OCI-LY1 (cell line): ENCODE measurements around the gene IFRD1.

Experiments used
- H2AFZ ChIP-seq: fragments of 200-600 bp; sonication (generic), shearing (Covaris generic); 2 replicates; pipeline ENCODE4 v1.6.0; 2014; ENCODE audit warnings: antibody characterized with exemption, mild to moderate bottlenecking, low read length
- H3F3A ChIP-seq: fragments of 200-600 bp; sonication (generic), shearing (Covaris generic); 2 replicates; pipeline ENCODE4 v1.6.0; 2014; ENCODE audit warnings: mild to moderate bottlenecking, antibody characterized with exemption, low read length, moderate library complexity; ENCODE audit not compliant: insufficient read depth
- H3K27ac ChIP-seq: fragments of 200-600 bp; sonication (generic); 2 replicates; pipeline ENCODE4 v1.5.1; 2014; ENCODE audit warnings: low read length, mixed run types, mild to moderate bottlenecking, low read depth; ENCODE audit not compliant: poor library complexity, severe bottlenecking
- H3K27me3 ChIP-seq: fragments of 200-600 bp; sonication (generic); 2 replicates; pipeline ENCODE4 v1.6.0; 2014; ENCODE audit warnings: antibody characterized with exemption, mild to moderate bottlenecking, low read length, moderate library complexity; ENCODE audit not compliant: insufficient read depth
- H3K36me3 ChIP-seq: fragments of 200-600 bp; sonication (generic); 2 replicates; pipeline ENCODE4 v1.6.1; 2014; ENCODE audit warnings: mild to moderate bottlenecking, antibody characterized with exemption, low read length, moderate library complexity, mixed read lengths; ENCODE audit not compliant: insufficient read depth
- H3K4me1 ChIP-seq: fragments of 200-600 bp; sonication (generic); 2 replicates; pipeline ENCODE4 v1.5.1; 2014; ENCODE audit warnings: mild to moderate bottlenecking, low read length, moderate library complexity; ENCODE audit not compliant: insufficient read depth, severe bottlenecking
- H3K4me2 ChIP-seq: fragments of 200-600 bp; sonication (generic), shearing (Covaris generic); 2 replicates; pipeline ENCODE4 v1.6.1; 2014; ENCODE audit warnings: low read length
- H3K4me3 ChIP-seq: fragments of 200-600 bp; sonication (generic); 2 replicates; pipeline ENCODE4 v1.5.1; 2014; ENCODE audit warnings: low read length, low read depth, mild to moderate bottlenecking, mixed read lengths; ENCODE audit not compliant: poor library complexity, severe bottlenecking
- H3K79me2 ChIP-seq: fragments of 200-600 bp; shearing (Covaris generic); 2 replicates; pipeline ENCODE4 v1.6.1; 2016; ENCODE audit warnings: mixed run types, low read length, mixed read lengths; ENCODE audit not compliant: insufficient read depth
- H3K9ac ChIP-seq: fragments of 200-600 bp; sonication (generic), shearing (Covaris generic); 2 replicates; pipeline ENCODE4 v1.6.1; 2014; ENCODE audit warnings: mild to moderate bottlenecking, low read length, mixed read lengths
- H3K9me2 ChIP-seq: fragments of 200-600 bp; sonication (generic), shearing (Covaris generic); 2 replicates; pipeline ENCODE4 v1.6.1; 2014; ENCODE audit warnings: low read depth, mild to moderate bottlenecking, low read length, mixed read lengths
- H3K9me3 ChIP-seq: fragments of 200-600 bp; shearing (Covaris generic); 2 replicates; pipeline ENCODE4 v1.6.1; 2014; ENCODE audit warnings: low read length, mixed read lengths
- H4K20me1 ChIP-seq: fragments of 200-600 bp; sonication (generic), shearing (Covaris generic); 2 replicates; pipeline ENCODE4 v1.6.0; 2016; ENCODE audit warnings: mild to moderate bottlenecking, low read length; ENCODE audit not compliant: insufficient read depth
- CTCF ChIP-seq: fragments of 200-600 bp; sonication (generic), shearing (Covaris generic); IDR thresholded peaks from 2 replicates; pipeline ENCODE4 v1.5.1; 2017; ENCODE audit warnings: mild to moderate bottlenecking, antibody characterized with exemption, low read length, moderate library complexity, mixed read lengths
- EZH2 ChIP-seq: fragments of 200-600 bp; sonication (generic), shearing (Covaris generic); IDR thresholded peaks from 2 replicates; pipeline ENCODE4 v1.8.0; 2017; ENCODE audit warnings: borderline replicate concordance, mixed run types, mild to moderate bottlenecking, antibody characterized with exemption, low read length, moderate library complexity, mixed read lengths

IFRD1 gene

GRCh38 chr7:112414855-112415490 lies 35.3 kb upstream of the IFRD1 start:
- Histone ChIP-seq H3K4me3 (no peak overlapping the region), H3K4me2 (no peak overlapping the region), H3K4me1 (no peaks in the 10 kb centered on the region), H3K27ac (no peak overlapping the region), H3K9me2 (no peaks in the 10 kb centered on the region), H3K9me3 (0 out of 2 replicates have a peak, but pooled peaks cover 4% of the 10 kb centered on the region), H2AFZ (no peak overlapping the region), H4K20me1 (no peaks in the 10 kb centered on the region), H3K9ac (no peak overlapping the region), H3K27me3 (no peaks in the 10 kb centered on the region), H3K79me2 (no peaks in the 10 kb centered on the region), H3K36me3 (no peaks in the 10 kb centered on the region), H3F3A (no peaks in the 10 kb centered on the region)
- peak; percentile 90 for TF ChIP-seq CTCF
- no peak for TF ChIP-seq EZH2

- H3K4me1 ChIP-seq = peaks cover 7% of the 10 kb centered on the region
- H2AFZ ChIP-seq = no peak overlapping the region
- TF ChIP-seq CTCF (no peak), EZH2 (no peak)
- H4K20me1 ChIP-seq = no peaks in the 10 kb centered on the region
- H3K4me3 ChIP-seq = no peak overlapping the region
- H3F3A ChIP-seq = no peaks in the 10 kb centered on the region
- no peak overlapping the region for H3K9ac ChIP-seq
- no peaks in the 10 kb centered on the region for H3K27me3 ChIP-seq
- no peaks in the 10 kb centered on the region for H3K36me3 ChIP-seq
- H3K79me2 ChIP-seq = no peaks in the 10 kb centered on the region
- 0 out of 2 replicates have a peak, but pooled peaks cover 4% of the 10 kb centered on the region for H3K9me3 ChIP-seq
- H3K4me2 ChIP-seq = no peak overlapping the region
- H3K9me2 ChIP-seq = no peaks in the 10 kb centered on the region
- no peak overlapping the region for H3K27ac ChIP-seq
These were observed 34.1 kb upstream of the IFRD1 start for GRCh38 chr7:112416127-112416526.

- Histone ChIP-seq H3K4me3 (no peak overlapping the region), H4K20me1 (no peaks in the 10 kb centered on the region), H3K27ac (no peak overlapping the region), H3F3A (no peaks in the 10 kb centered on the region), H3K27me3 (no peaks in the 10 kb centered on the region), H3K36me3 (no peaks in the 10 kb centered on the region), H3K9me2 (no peaks in the 10 kb centered on the region), H2AFZ (no peak overlapping the region), H3K9me3 (0 out of 2 replicates have a peak, but pooled peaks cover 4% of the 10 kb centered on the region), H3K9ac (no peak overlapping the region), H3K79me2 (no peaks in the 10 kb centered on the region), H3K4me2 (no peak overlapping the region), H3K4me1 (peaks cover 38% of the 10 kb centered on the region)
- no peak for TF ChIP-seq EZH2
These were observed 30.6 kb upstream of the IFRD1 start for GRCh38 chr7:112419543-112420130.
